ENCODE results near the gene ATP5PD.

Gene ATP5PD

DNA sequence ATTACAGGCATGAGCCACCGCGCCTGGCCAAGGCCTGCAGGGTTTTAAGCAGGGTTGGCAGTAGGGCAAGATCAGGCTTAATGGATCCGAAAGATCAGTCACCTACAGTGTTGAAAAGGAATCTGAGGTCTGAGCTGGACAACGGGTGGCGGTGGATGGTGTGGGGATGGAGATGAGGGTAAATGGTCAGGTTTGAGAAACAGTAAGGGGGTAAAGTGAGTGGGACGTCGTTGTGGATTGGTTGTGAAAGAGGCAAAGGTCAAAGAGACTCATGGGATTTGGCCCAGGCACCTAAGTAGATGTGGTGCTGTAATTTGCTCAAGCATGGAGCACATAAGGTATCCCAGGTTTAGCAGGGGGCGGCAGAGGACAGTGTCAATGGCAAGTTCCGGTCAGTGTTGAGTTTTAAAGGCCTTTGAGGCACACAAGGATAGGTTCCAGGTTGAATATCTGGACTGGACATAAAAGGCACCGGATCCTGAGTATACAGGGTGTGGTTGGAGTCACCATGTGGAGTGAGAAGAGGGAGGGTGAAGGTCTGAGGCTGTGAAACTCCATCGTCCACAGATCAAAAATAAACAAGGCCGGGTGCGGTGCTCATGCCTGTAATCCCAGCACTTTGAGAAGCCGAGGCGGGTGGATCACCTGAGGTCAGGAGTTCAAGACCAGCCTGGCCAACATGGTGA, 39.9 kb upstream of the ATP5PD start:
- Histone ChIP-seq H3K4me1 (ENCODE audit: control insufficient read depth, insufficient read depth, low read length) (peaks cover 48% of the 10 kb centered on the region), H3K27me3 (replicated peaks; ENCODE audit: control insufficient read depth, insufficient read depth, low read length) (no peaks in the 10 kb centered on the region), H3K4me3 (ENCODE audit: low read length) (peak overlapping the region; percentile 85), H3K9me3 (ENCODE audit: control insufficient read depth, low read length) (no peaks in the 10 kb centered on the region), H3K9ac (ENCODE audit: low read length) (no peak overlapping the region), H3K36me3 (ENCODE audit: control insufficient read depth, insufficient read depth, low read length, severe bottlenecking) (no peaks in the 10 kb centered on the region)
- no peak for DNase-seq (ENCODE audit: low read depth)

DNA sequence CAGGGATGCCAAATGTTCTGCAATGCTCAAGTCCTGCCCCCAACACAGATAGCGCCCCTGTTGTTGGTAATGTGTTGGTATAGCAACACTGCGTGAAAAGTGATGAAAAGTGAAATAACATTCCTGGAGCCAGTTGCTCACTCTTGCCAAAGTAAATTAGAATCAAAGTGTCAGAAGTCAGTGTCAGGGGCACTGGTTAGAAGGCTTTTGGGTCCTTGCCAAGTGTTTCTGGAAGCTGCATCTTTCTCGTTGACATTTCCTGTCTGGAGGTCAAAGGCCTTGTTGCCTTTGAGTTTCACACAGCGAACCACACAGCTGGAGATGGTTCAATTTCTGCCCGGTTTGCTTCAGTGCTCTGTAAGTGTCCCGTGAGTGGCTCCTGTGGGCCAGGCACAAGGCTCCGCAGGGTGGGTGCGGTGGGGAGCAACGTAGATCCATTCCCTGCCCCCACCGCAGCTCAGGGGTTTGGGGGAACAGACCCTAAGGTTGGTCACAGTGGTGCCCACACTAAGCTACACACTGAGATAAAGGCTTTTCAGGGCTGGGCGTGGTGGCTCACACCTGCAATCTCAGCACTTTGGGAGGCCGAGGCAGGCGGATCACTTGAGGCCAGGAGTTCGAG, 37.4 kb upstream of the ATP5PD start:
- DNase-seq (ENCODE audit: low read depth), result no peak
- Histone ChIP-seq H3K4me1 (ENCODE audit: control insufficient read depth, insufficient read depth, low read length) (peaks cover 42% of the 10 kb centered on the region), H3K27me3 (replicated peaks; ENCODE audit: control insufficient read depth, insufficient read depth, low read length) (no peaks in the 10 kb centered on the region), H3K9me3 (ENCODE audit: control insufficient read depth, low read length) (no peaks in the 10 kb centered on the region), H3K9ac (ENCODE audit: low read length) (no peak overlapping the region), H3K36me3 (ENCODE audit: control insufficient read depth, insufficient read depth, low read length, severe bottlenecking) (no peaks in the 10 kb centered on the region), H3K4me3 (ENCODE audit: low read length) (no peak overlapping the region)

DNA sequence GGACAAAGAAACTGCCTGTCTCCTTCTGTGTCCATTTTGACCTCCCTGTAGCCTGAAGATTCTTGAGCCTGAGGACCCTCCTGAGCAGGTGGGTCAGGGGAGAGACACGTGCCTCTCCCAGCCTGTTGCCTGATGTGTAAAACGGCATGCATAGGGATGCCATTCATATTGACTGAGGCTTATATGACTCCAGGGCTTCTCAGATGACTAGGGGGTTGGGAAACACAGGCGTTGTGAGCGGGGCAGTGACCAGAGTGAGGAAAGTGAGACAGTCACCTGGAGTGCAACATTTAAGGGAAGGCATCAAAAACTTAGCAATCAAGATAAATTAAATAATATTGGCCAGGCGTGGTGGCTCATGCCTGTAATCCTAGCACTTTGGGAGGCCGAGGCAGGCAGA, 35.9 kb upstream of the ATP5PD start:
- no peak for DNase-seq (ENCODE audit: low read depth)
- Histone ChIP-seq H3K9me3 (ENCODE audit: control insufficient read depth, low read length) (no peaks in the 10 kb centered on the region), H3K4me1 (ENCODE audit: control insufficient read depth, insufficient read depth, low read length) (peaks cover 44% of the 10 kb centered on the region), H3K36me3 (ENCODE audit: control insufficient read depth, insufficient read depth, low read length, severe bottlenecking) (no peaks in the 10 kb centered on the region), H3K9ac (ENCODE audit: low read length) (no peak overlapping the region), H3K4me3 (ENCODE audit: low read length) (no peak overlapping the region), H3K27me3 (replicated peaks; ENCODE audit: control insufficient read depth, insufficient read depth, low read length) (no peaks in the 10 kb centered on the region)

- Histone ChIP-seq H3K36me3 (ENCODE audit: control insufficient read depth, insufficient read depth, low read length, severe bottlenecking) (no peaks in the 10 kb centered on the region), H3K9me3 (ENCODE audit: control insufficient read depth, low read length) (no peaks in the 10 kb centered on the region), H3K27me3 (replicated peaks; ENCODE audit: control insufficient read depth, insufficient read depth, low read length) (no peaks in the 10 kb centered on the region), H3K4me1 (ENCODE audit: control insufficient read depth, insufficient read depth, low read length) (peaks cover 44% of the 10 kb centered on the region), H3K9ac (ENCODE audit: low read length) (no peak overlapping the region), H3K4me3 (ENCODE audit: low read length) (no peak overlapping the region)
- no peak for DNase-seq (ENCODE audit: low read depth)
Measured at GRCh38 chr17:75081611-75082540, 35.1 kb upstream of the ATP5PD start.

GRCh38 chr17:75079023-75079373, 32.2 kb upstream of the ATP5PD start:
- no peaks in the 10 kb centered on the region for H3K9me3 ChIP-seq (ENCODE audit: control insufficient read depth, low read length)
- peak overlapping the region; percentile 49 for H3K4me3 ChIP-seq (ENCODE audit: low read length)
- H3K9ac ChIP-seq (ENCODE audit: low read length), result no peak overlapping the region
- no peak for DNase-seq (ENCODE audit: low read depth)
- no peaks in the 10 kb centered on the region for H3K27me3 ChIP-seq (replicated peaks; ENCODE audit: control insufficient read depth, insufficient read depth, low read length)
- no peaks in the 10 kb centered on the region for H3K36me3 ChIP-seq (ENCODE audit: control insufficient read depth, insufficient read depth, low read length, severe bottlenecking)
- H3K4me1 ChIP-seq (ENCODE audit: control insufficient read depth, insufficient read depth, low read length), result peaks cover 49% of the 10 kb centered on the region

DNA sequence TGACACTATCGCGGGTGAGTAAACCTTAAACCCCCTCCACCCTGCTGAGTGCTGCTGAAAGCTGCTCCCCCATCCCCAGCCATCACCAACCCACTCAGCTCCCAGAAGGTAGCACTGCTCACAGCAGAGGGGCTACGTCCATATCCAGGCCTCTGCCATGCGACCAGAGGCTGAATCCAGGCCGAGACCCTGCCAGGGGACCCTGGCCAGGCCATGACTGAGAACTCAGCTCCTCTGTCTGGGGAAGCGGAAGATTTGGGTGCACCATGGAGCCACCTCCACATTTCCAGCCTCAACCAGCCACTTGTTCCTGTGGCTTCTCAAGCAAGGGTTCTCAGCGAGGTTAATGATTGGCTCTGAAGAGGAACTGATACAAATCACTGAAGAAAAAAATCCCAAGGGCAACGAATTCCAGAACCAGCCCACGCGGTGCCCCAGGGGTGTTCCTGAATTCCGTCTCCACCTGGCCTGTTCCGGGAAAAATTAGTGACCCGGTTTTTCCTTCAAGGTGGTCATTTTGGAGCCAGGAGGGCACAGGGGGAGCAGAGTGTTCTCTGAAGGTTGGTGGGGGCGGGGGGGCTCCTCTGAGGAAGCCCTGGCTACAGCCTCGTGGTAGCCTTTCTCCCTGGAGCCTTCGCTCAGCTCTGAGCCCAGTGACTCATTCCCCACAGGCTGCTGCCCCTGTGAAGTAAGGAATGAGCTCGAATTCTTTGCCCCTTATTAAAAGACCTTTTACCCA, 31.7 kb upstream of the ATP5PD start:
- H3K4me1 ChIP-seq (ENCODE audit: control insufficient read depth, insufficient read depth, low read length), result peaks cover 49% of the 10 kb centered on the region
- H3K9ac ChIP-seq (ENCODE audit: low read length), result peak overlapping the region; percentile 66
- H3K9me3 ChIP-seq (ENCODE audit: control insufficient read depth, low read length), result no peaks in the 10 kb centered on the region
- peak; percentile 77 for DNase-seq (ENCODE audit: low read depth)
- H3K4me3 ChIP-seq (ENCODE audit: low read length), result peak overlapping the region; percentile 49
- H3K27me3 ChIP-seq (replicated peaks; ENCODE audit: control insufficient read depth, insufficient read depth, low read length), result no peaks in the 10 kb centered on the region
- H3K36me3 ChIP-seq (ENCODE audit: control insufficient read depth, insufficient read depth, low read length, severe bottlenecking), result no peaks in the 10 kb centered on the region

- H3K4me3 ChIP-seq (ENCODE audit: low read length), result peak overlapping the region; percentile 6
- H3K4me1 ChIP-seq (ENCODE audit: control insufficient read depth, insufficient read depth, low read length), result peaks cover 49% of the 10 kb centered on the region
- H3K27me3 ChIP-seq (replicated peaks; ENCODE audit: control insufficient read depth, insufficient read depth, low read length), result no peaks in the 10 kb centered on the region
- peak overlapping the region; percentile 66 for H3K9ac ChIP-seq (ENCODE audit: low read length)
- no peak for DNase-seq (ENCODE audit: low read depth)
- no peaks in the 10 kb centered on the region for H3K36me3 ChIP-seq (ENCODE audit: control insufficient read depth, insufficient read depth, low read length, severe bottlenecking)
- no peaks in the 10 kb centered on the region for H3K9me3 ChIP-seq (ENCODE audit: control insufficient read depth, low read length)
Measured at GRCh38 chr17:75077496-75078283, 30.9 kb upstream of the ATP5PD start.

- H3K36me3 ChIP-seq (ENCODE audit: control insufficient read depth, insufficient read depth, low read length, severe bottlenecking), result no peaks in the 10 kb centered on the region
- H3K9ac ChIP-seq (ENCODE audit: low read length), result peak overlapping the region; percentile 66
- peaks cover 49% of the 10 kb centered on the region for H3K4me1 ChIP-seq (ENCODE audit: control insufficient read depth, insufficient read depth, low read length)
- no peak for DNase-seq (ENCODE audit: low read depth)
- H3K9me3 ChIP-seq (ENCODE audit: control insufficient read depth, low read length), result no peaks in the 10 kb centered on the region
- no peak overlapping the region for H3K4me3 ChIP-seq (ENCODE audit: low read length)
- H3K27me3 ChIP-seq (replicated peaks; ENCODE audit: control insufficient read depth, insufficient read depth, low read length), result no peaks in the 10 kb centered on the region
Measured at GRCh38 chr17:75077072-75077495, 30.3 kb upstream of the ATP5PD start.

DNA sequence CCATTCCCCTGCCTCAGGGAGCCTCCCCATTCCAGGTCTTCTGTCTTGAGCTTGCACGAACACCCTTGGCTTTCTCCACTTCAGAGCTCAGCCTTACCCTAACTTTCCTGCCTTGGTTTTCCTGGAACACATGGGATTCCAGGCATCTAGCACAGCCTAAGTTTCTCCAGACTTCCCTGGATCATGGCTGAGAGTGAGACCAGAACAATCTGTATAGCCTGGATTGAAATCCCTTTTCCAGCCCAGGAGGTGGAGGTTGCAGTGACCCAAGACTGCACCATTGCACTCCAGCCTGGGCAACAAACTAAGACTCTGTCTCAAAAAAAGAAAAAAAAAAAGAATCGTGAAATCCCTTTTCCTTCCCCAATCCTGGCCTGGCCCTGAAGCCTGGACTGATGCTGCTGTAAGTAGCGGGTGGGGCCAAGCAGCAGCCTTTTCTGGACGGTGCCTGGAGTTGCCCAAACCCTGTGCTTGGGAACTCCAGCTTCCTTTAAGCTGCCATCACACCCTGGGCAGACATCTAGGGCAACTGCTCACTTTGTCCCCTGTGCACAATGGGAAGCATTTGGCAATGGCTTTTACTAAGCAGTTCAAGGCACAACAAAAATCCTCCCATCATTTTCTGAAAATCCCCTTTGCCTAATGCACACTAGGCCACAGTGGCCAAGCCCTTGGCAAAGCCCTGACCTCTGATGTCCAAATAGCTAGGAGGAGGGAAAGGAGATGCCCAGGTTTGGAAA, 29.0 kb upstream of the ATP5PD start:
- Histone ChIP-seq H3K9ac (ENCODE audit: low read length) (peak overlapping the region; percentile 17), H3K27me3 (replicated peaks; ENCODE audit: control insufficient read depth, insufficient read depth, low read length) (no peaks in the 10 kb centered on the region), H3K4me3 (ENCODE audit: low read length) (no peak overlapping the region), H3K9me3 (ENCODE audit: control insufficient read depth, low read length) (no peaks in the 10 kb centered on the region), H3K4me1 (ENCODE audit: control insufficient read depth, insufficient read depth, low read length) (peaks cover 49% of the 10 kb centered on the region), H3K36me3 (ENCODE audit: control insufficient read depth, insufficient read depth, low read length, severe bottlenecking) (no peaks in the 10 kb centered on the region)
- peak; percentile 40 for DNase-seq (ENCODE audit: low read depth)

DNA sequence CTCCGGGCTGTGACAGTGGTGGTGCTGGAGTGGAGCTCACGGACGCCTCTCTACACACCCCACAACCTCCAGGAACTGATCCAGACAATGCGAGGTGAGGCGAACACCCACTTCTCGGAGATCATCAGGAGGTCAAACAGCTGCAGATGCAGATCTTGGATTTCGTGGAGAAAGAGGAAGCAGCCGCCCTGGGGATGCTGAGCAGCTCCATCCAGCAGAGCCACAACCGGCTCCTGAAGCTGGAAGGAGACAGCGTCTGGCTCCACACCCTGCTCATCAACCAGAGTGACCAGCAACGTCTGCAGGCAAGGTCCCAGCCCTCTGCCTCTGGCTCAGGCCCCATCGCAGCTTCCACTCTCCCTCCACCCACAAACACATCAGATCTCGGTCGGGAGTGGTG, 27.8 kb upstream of the ATP5PD start:
- no peak overlapping the region for H3K9ac ChIP-seq (ENCODE audit: low read length)
- no peaks in the 10 kb centered on the region for H3K9me3 ChIP-seq (ENCODE audit: control insufficient read depth, low read length)
- no peaks in the 10 kb centered on the region for H3K36me3 ChIP-seq (ENCODE audit: control insufficient read depth, insufficient read depth, low read length, severe bottlenecking)
- no peak overlapping the region for H3K4me3 ChIP-seq (ENCODE audit: low read length)
- H3K27me3 ChIP-seq (replicated peaks; ENCODE audit: control insufficient read depth, insufficient read depth, low read length), result no peaks in the 10 kb centered on the region
- H3K4me1 ChIP-seq (ENCODE audit: control insufficient read depth, insufficient read depth, low read length), result peaks cover 47% of the 10 kb centered on the region
- DNase-seq (ENCODE audit: low read depth), result no peak

Data from adipocyte (in vitro differentiated cells).